GM10266 (cell line): ENCODE data around the gene INPP5A.

Source experiments
- DNase-seq: peaks from one replicate; pipeline ENCODE4 v3.0.0; 2012; ENCODE audit errors: extremely low spot score
- TF ChIP-seq, protein P1 (sequence below): IDR thresholded peaks from 2 replicates; pipeline ENCODE4 v1.5.1; 2012; ENCODE audit warnings: mild to moderate bottlenecking, low read depth; ENCODE audit not compliant: control insufficient read depth, insufficient read depth; ENCODE audit errors: missing control alignments

The INPP5A gene

DNA sequence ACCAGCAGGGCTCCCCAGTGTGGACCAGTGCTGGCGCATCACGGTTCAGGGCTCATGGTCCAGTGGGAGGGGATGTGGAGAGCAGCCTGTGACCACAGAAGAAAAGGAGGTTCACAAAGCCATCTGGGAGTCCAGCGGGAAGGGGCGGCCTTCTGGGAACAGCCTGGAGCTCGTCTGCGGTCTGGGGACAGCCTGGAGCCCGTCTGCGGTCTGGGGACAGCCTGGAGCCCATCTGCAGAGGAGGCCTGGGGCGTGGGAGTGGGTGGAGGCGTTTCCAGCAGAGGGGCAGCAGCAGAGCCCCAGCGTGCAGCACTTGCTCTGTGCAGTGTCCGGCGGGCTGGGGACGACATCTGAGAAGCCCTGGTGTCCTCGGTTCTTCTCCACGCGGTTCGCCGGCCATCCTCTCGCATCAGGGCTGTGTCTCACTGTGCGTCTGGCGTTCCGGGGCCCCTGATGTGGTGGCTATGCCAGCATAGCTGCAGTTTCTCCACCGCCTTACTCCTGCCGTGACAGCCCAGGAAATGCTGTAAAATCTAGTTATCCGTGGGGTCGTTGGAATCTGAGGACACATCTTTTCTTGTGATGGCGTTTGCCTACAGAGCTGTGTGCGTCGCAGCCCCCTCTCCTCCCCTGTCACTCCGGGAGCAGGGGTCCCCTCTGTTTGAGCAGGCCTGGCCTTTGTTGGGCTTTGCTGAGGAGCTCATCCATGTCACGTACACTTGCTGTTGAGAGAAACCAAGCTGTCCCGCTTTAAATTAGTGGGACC is 104.6 kb downstream of the INPP5A start:
- no peak for DNase-seq
- TF ChIP-seq, protein P1, sequence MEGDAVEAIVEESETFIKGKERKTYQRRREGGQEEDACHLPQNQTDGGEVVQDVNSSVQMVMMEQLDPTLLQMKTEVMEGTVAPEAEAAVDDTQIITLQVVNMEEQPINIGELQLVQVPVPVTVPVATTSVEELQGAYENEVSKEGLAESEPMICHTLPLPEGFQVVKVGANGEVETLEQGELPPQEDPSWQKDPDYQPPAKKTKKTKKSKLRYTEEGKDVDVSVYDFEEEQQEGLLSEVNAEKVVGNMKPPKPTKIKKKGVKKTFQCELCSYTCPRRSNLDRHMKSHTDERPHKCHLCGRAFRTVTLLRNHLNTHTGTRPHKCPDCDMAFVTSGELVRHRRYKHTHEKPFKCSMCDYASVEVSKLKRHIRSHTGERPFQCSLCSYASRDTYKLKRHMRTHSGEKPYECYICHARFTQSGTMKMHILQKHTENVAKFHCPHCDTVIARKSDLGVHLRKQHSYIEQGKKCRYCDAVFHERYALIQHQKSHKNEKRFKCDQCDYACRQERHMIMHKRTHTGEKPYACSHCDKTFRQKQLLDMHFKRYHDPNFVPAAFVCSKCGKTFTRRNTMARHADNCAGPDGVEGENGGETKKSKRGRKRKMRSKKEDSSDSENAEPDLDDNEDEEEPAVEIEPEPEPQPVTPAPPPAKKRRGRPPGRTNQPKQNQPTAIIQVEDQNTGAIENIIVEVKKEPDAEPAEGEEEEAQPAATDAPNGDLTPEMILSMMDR = no peak

DNA sequence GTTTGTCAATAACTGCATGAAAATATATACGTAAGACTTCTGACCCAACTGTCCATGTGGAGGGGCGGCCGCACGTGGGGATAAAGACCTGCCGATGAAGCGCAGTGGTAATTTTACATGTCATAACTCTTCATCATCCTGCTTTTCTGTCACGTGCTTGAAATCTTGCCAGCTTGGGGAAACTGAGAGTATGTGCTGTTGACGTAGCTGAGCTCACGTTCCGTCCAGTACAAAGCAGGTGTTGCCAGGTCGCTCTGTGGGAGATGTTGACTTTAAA is 105.1 kb downstream of the INPP5A start:
- DNase-seq = no peak
- TF ChIP-seq, protein P1 = no peak

DNA sequence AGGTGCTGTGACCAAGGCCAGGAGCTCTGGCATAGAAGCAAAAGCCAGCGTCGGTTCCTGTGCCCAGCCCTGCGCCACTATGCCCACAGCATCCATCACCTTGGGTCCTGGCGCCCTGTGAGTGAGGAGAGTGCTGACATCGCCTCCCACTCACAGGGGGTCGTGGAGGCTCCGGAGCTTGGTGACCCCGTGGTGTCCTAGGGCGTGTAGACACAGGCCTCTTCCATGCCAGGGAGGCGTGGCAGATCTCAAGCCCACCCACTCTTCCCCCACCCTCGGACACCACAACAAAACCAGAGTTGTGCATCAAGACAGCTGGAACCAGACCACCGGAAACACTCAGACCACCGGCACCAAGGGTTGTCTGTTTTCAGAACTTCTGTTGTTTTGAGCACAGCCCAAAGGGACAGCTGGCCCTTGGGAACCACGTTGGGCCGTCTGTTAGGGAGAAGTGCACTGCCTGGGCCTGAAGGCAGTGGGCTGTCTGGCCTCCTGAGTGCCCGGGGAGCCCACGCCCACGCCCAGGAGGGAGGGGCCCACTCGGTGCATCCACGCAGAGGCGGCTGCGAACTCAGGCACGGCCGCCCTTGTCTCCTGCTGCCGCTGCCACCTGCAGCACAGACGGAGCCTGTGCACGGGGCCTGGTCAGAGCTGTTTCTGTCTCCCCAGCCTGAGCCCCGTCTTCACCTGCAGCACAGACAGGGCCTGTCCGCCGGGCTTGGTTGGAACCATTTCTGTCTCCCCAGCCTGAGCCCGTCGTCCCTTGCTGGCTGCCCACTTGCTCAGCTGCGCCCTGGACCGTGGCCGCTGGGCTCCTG is 106.3 kb downstream of the INPP5A start:
- no peak for DNase-seq
- TF ChIP-seq, protein P1 = no peak

DNA sequence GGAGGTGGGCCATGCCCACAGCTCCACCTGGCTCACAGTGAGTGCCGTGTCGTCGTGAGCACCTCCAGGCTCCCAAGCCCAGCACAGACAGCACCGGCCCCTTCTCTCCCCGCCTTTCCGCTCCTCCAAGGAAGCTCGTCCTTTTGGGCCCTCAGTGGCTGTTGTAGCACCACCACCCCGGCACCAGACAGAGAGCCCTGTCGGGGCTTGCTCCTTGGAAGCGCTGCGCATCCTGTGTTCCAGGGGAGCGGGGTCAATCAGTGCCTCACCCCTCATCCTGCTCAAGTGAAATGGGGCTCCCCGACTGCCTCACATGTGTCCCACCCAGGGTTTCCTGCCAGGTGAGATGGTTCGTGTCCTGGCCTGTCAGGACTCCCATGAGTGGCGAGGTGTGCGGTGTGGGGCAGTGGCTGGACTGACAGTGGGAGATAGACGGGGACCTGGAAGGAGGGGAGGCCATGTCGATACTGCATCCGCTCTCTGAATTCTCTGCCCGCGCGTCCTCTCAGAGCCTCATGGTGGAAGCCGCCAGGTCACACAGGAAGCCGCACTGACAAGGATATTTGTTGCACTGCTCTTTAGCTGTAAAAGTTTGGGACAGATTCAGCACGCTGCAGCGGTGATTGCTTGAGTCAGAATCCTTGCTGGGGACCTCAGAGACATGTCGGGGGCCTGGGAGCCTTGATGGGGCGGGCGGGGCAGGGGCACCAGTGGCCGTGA is 107.1 kb downstream of the INPP5A start:
- TF ChIP-seq, protein P1 = no peak
- DNase-seq = no peak

DNA sequence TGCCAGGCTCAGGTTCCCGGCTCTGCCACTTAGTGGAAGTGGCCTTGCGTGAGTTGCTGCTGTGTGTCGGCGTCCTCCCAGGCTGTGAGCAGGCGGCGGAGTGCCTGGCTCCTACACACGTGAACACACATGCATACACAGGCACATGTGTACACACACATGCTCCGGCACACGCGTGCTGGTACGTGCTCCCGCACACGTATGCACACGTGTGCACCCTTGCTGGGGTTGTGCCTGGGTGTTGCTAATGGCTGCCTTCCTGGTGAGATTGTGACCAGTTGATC is 107.6 kb downstream of the INPP5A start:
- DNase-seq = no peak
- TF ChIP-seq, protein P1 = no peak

DNA sequence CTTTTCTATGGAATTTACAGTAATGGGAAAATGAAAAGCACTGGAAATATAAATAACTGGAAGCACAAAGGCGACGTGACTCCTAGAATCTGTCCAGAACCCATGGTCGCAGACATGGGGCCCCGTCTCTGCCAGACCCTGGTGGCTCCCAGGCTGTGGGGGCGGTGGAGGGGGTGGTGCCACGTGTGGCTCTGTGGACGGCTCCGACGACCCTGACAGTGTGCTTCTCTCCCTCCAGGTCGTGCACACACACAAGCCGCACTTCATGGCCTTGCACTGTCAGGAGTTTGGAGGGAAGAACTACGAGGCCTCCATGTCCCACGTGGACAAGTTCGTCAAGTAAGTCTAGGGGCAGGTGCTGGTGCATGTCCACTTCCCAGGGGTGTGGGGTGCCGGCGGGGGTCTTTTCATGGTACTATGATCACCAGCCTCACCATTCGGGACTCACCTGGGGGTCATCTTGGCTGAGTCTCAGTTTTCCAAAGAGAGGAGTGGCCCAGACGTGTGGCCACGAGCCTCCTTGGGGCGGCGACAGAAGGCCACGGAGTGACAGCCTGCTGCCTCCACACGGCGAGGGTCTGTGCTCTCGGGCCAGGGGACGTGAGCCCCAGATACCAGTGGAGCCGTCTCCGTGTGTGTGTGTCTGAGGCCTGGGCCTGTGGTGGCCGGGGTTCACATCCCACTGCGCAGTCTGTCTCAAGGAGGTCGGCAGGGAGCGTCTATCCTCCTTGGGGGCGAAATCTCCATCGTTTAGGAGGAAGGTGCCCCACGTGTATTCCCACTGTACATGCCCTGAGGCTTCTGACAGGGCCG is 108.2 kb downstream of the INPP5A start:
- no peak for DNase-seq
- TF ChIP-seq, protein P1 = no peak
